DND-41 (cell line): ENCODE data around the gene RMND5B.

Source experiments
- ATAC-seq: fragments of 200-7000 bp; cut with Tn5 transposase; 3 replicates; pipeline ENCODE4 v1.9.1; 2021; ENCODE audit warnings: low read depth; ENCODE audit not compliant: insufficient read depth
- DNase-seq: peaks from one replicate; pipeline ENCODE4 v3.0.0-alpha.2; 2020
- H2AFZ ChIP-seq: 2 replicates; pipeline ENCODE4 v1.6.0; 2012; ENCODE audit warnings: low read depth, low read length
- H3K27ac ChIP-seq: 2 replicates; pipeline ENCODE4 v1.5.1; 2012; ENCODE audit warnings: low read length, inconsistent platforms
- H3K27me3 ChIP-seq: fragments of 200-600 bp; sonication (generic); 2 replicates; pipeline ENCODE4 v1.6.0; 2012; ENCODE audit warnings: low read length, mild to moderate bottlenecking, inconsistent platforms; ENCODE audit not compliant: insufficient read depth, poor library complexity
- H3K36me3 ChIP-seq: 2 replicates; pipeline ENCODE4 v1.5.1; 2012; ENCODE audit warnings: low read length, inconsistent platforms; ENCODE audit not compliant: insufficient read depth
- H3K4me1 ChIP-seq: 2 replicates; pipeline ENCODE4 v1.5.1; 2012; ENCODE audit warnings: mild to moderate bottlenecking, low read length; ENCODE audit not compliant: insufficient read depth
- H3K4me2 ChIP-seq: 2 replicates; pipeline ENCODE4 v1.6.0; 2012; ENCODE audit warnings: mild to moderate bottlenecking, moderate library complexity, low read length, inconsistent platforms; ENCODE audit not compliant: insufficient read depth
- H3K4me3 ChIP-seq, 2 experiments: fragments of 200-600 bp in 1 of 2; shearing (Covaris generic) in 1 of 2; 2 replicates each; pipeline ENCODE4 v1.5.1; 2012 to 2016; ENCODE audit warnings: inconsistent platforms in 2 of 2, low read length in 2 of 2, mild to moderate bottlenecking in 2 of 2, low read depth in 1 of 2, moderate library complexity in 1 of 2
- H3K79me2 ChIP-seq: 2 replicates; pipeline ENCODE4 v1.6.0; 2012; ENCODE audit warnings: low read length, inconsistent platforms; ENCODE audit not compliant: insufficient read depth
- H3K9ac ChIP-seq: 2 replicates; pipeline ENCODE4 v1.6.0; 2012; ENCODE audit warnings: low read depth, mild to moderate bottlenecking, inconsistent platforms, low read length, moderate library complexity
- H3K9me3 ChIP-seq: 2 replicates; pipeline ENCODE4 v1.5.1; 2012; ENCODE audit warnings: low read length, moderate library complexity, mild to moderate bottlenecking, inconsistent platforms; ENCODE audit not compliant: insufficient read depth, severe bottlenecking
- H4K20me1 ChIP-seq: 2 replicates; pipeline ENCODE4 v1.6.0; 2012; ENCODE audit warnings: low read length; ENCODE audit not compliant: insufficient read depth
- CTCF ChIP-seq: IDR thresholded peaks from 2 replicates; pipeline ENCODE4 v1.5.1; 2012; ENCODE audit warnings: borderline replicate concordance, low read length, moderate library complexity, mild to moderate bottlenecking; ENCODE audit not compliant: poor library complexity, severe bottlenecking; ENCODE audit errors: extremely low read depth
- EZH2 ChIP-seq: IDR thresholded peaks from 3 replicates; pipeline ENCODE4 v1.6.1; 2012; ENCODE audit warnings: borderline replicate concordance, low read depth, mild to moderate bottlenecking, moderate library complexity, low read length, inconsistent platforms; ENCODE audit not compliant: severe bottlenecking

RMND5B gene

GRCh38 chr5:178113841-178114324, 16.9 kb upstream of the RMND5B start:
- Histone ChIP-seq H3K27ac (no peak overlapping the region), H3K79me2 (no peaks in the 10 kb centered on the region), H3K9ac (peak overlapping the region; percentile 15; the same call in 1 of the 2 replicates), H3K36me3 (no peaks in the 10 kb centered on the region), H2AFZ (no peak overlapping the region), H3K4me3 (peak overlapping the region in 1 of 2 experiments; percentile 50; a peak in 2 of 4 replicates), H3K9me3 (peaks cover 5% of the 10 kb centered on the region), H3K4me1 (peaks cover 44% of the 10 kb centered on the region), H4K20me1 (peaks cover 7% of the 10 kb centered on the region), H3K4me2 (peak overlapping the region; percentile 65), H3K27me3 (peaks cover 50% of the 10 kb centered on the region)
- DNase-seq (no peak), ATAC-seq (no peak)
- TF ChIP-seq CTCF, result no peak
- TF ChIP-seq EZH2, result no peak

GRCh38 chr5:178114325-178115135, 16.3 kb upstream of the RMND5B start:
- Histone ChIP-seq H3K4me3 (peak overlapping the region in 1 of 2 experiments; percentile 50; a peak in 2 of 4 replicates), H3K4me2 (peak overlapping the region; percentile 65), H3K27ac (no peak overlapping the region), H3K9ac (peak overlapping the region; percentile 15; the same call in 1 of the 2 replicates), H3K79me2 (no peaks in the 10 kb centered on the region), H3K36me3 (no peaks in the 10 kb centered on the region), H3K27me3 (peaks cover 50% of the 10 kb centered on the region), H3K4me1 (peaks cover 44% of the 10 kb centered on the region), H3K9me3 (peaks cover 5% of the 10 kb centered on the region), H2AFZ (no peak overlapping the region), H4K20me1 (peaks cover 7% of the 10 kb centered on the region; the same call in 1 of the 2 replicates)
- ATAC-seq, result no peak
- no peak for TF ChIP-seq CTCF
- TF ChIP-seq EZH2, result peak; percentile 88
- DNase-seq, result no peak

- no peak overlapping the region for H3K4me2 ChIP-seq
- peaks cover 50% of the 10 kb centered on the region for H3K27me3 ChIP-seq
- peaks cover 5% of the 10 kb centered on the region for H3K9me3 ChIP-seq
- no peaks in the 10 kb centered on the region for H3K79me2 ChIP-seq
- H4K20me1 ChIP-seq, result peaks cover 7% of the 10 kb centered on the region; the same call in 1 of the 2 replicates
- TF ChIP-seq CTCF, result no peak
- no peak for TF ChIP-seq EZH2
- DNase-seq, result no peak
- no peak overlapping the region for H3K9ac ChIP-seq
- no peak for ATAC-seq
- no peaks in the 10 kb centered on the region for H3K36me3 ChIP-seq
- H2AFZ ChIP-seq, result no peak overlapping the region
- H3K4me1 ChIP-seq, result peaks cover 44% of the 10 kb centered on the region
- no peak overlapping the region for H3K4me3 ChIP-seq
- no peak overlapping the region for H3K27ac ChIP-seq
Observed at GRCh38 chr5:178115136-178115813, 15.5 kb upstream of the RMND5B start.
